ENCODE data around the gene MED10.
"Not testable (repeated sequence)": the region's sequence is repeated elsewhere in the genome, so short reads cannot be mapped to it uniquely, and the experiment has no call there.

The MED10 gene

GRCh38 chr5:6372251-6373080 is 5.9 kb downstream of the MED10 start:
- DNase-seq: no peak

GRCh38 chr5:6371079-6371810 is 7.1 kb downstream of the MED10 start:
- DNase-seq: no peak

GRCh38 chr5:6370580-6370979 is 7.8 kb downstream of the MED10 start:
- DNase-seq: no peak

GRCh38 chr5:6365977-6366590 is 12.3 kb downstream of the MED10 start:
- DNase-seq: no peak

GRCh38 chr5:6365142-6365976 is 13.0 kb downstream of the MED10 start:
- DNase-seq: no peak

GRCh38 chr5:6363454-6364011 is 14.8 kb downstream of the MED10 start:
- DNase-seq: not testable (repeated sequence)

GRCh38 chr5:6362846-6363245 is 15.5 kb downstream of the MED10 start:
- no peak for DNase-seq

- DNase-seq: no peak
Measured at GRCh38 chr5:6361101-6361500, 17.2 kb downstream of the MED10 start.

GRCh38 chr5:6360323-6361072 is 17.8 kb downstream of the MED10 start:
- no peak for DNase-seq

- peak; percentile 47 for DNase-seq
Measured at GRCh38 chr5:6359555-6360322, 18.6 kb downstream of the MED10 start.

GRCh38 chr5:6358434-6358820 is 19.9 kb downstream of the MED10 start:
- DNase-seq: no peak

- DNase-seq: not testable (repeated sequence)
Measured at GRCh38 chr5:6357817-6358433, 20.4 kb downstream of the MED10 start.

- no peak for DNase-seq
Measured at GRCh38 chr5:6356578-6357164, 21.7 kb downstream of the MED10 start.

GRCh38 chr5:6355294-6355693 is 23.1 kb downstream of the MED10 start:
- no peak for DNase-seq

- no peak for DNase-seq
Measured at GRCh38 chr5:6354848-6355247, 23.5 kb downstream of the MED10 start.

GRCh38 chr5:6353602-6354302 is 24.6 kb downstream of the MED10 start:
- DNase-seq: no peak

- no peak for DNase-seq
Measured at GRCh38 chr5:6350277-6351090, 27.9 kb downstream of the MED10 start.

GRCh38 chr5:6349387-6349786 is 29.0 kb downstream of the MED10 start:
- no peak for DNase-seq
